ENCODE results near the gene ZNF43.
A peak's percentile ranks its signal among the peaks of the same experiment; 100 is the strongest.
"Not testable (repeated sequence)": the region's sequence is repeated elsewhere in the genome, so short reads cannot be mapped to it uniquely, and the experiment has no call there.

Gene ZNF43

DNA sequence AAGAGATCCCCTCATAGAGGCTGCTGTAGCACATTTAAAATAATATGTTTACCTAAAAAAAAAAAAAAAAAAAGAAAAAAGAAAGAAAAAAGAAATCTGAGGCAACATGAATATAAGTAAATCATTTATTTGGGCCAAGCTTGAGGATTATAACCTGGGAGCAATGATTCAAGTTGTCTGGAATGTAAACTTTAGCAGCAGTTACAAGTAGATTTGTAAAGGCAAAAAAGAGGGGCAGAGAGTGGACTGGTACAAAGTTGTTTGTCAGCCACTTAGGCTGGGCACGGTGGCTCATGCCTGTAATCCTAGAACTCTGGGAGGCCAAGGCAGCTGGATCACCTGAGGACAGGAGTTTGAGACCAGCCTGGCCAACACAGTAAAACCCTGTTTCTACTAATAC lies 11.3 kb downstream of the ZNF43 start:
- in situ Hi-C loops (cut with HindIII; ENCODE audit: low pct_ligation_motif_present, low pct_unique_long_range_greater_than_20kb, low sequenced_read_pairs), result no loop called here
- peak; percentile 4 for DNase-seq

DNA sequence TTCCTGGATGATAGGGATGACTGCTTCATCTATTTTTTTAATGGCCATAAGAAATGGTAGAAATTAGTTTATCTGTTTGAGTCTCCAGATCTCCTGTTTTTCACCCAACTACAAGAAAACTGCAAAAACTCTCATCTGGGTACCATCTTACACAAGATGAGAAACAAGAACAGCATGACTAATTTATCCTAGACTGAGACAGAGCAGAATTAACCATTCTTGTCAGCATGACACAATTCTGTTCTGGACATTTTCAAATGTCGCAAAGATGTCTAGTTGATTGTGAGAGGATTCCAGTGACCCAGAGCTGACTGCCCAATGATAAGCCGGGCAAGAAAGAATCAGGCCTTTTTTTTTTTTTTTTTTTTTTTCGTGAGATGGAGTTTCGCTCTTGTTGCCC lies 12.8 kb downstream of the ZNF43 start:
- in situ Hi-C loops (cut with HindIII; ENCODE audit: low pct_ligation_motif_present, low pct_unique_long_range_greater_than_20kb, low sequenced_read_pairs), result no loop called here
- DNase-seq, result no peak

DNA sequence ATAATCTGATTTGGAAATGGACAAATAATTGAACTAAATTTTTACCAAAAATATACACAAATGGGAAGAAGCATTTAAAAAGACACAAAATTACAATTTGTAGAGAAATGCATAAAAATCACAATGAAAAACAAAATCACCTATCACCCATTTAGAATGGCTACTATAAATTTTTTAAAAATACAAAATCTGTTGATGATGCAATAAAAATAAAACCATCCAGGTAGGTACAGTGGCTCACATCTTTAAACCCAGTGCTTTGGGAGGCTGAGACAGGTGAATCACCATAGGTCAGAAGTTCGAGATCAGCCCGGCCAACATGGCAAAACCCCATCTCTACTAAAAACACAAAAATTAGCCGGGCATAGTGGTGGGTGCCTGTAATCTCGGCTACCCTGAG lies 23.5 kb downstream of the ZNF43 start:
- DNase-seq, result no peak
- in situ Hi-C loops (cut with HindIII; ENCODE audit: low pct_ligation_motif_present, low pct_unique_long_range_greater_than_20kb, low sequenced_read_pairs), result no loop called here

DNA sequence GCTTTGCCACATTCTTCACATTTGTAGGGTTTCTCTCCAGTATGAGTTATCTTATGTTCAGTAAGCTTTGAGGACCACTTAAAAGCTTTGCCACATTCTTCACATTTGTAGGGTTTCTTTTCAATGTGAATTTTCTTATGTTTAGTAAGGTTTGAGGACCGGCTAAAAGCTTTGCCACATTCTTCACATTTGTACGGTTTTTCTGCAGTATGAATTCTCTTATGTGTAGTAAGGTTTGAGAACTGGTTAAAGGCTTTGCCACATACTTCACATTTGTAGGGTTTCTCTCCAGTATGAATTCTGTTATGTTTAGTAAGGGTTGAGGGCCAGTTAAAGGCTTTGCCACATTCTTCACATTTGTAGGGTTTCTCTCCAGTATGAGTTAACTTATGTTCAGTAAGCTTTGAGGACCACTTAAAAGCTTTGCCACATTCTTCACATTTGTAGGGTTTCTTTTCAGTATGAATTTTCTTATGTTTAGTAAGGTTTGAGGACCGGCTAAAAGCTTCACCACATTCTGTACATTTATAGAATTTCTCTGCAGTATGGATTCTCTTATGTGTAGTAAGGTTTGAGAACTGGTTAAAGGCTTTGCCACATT lies 27.5 kb downstream of the ZNF43 start:
- in situ Hi-C loops (cut with HindIII; ENCODE audit: low pct_ligation_motif_present, low pct_unique_long_range_greater_than_20kb, low sequenced_read_pairs), result not testable (repeated sequence)

DNA sequence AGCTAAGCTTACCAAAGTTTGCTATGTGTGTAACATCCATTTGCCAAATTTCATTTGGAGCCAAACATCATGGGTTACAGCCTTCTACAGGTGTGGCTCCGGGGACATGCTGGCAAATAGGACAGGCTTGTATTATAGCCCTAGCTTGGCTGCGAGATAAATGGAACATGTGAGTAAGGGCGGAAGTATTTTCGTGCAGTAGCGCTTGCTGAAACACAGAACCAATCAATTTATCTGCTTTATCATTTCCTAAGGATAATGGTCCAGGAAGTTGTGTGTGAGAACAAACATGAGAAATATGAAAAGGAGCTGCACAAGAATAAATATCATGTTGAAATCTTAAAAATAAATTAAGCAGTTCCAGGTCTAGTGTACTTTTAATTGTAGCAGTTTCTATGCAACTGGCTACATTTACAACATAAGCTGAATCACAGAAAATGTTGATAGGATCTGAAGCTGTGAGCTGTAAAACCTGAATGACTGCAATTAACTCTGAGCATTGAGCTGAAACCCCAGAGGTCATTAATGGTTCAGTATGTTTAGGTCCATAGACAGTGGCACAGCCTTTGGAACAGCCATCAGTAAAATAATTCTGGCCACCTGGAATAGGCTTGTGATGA lies 46.4 kb downstream of the ZNF43 start:
- in situ Hi-C loops (cut with HindIII; ENCODE audit: low pct_ligation_motif_present, low pct_unique_long_range_greater_than_20kb, low sequenced_read_pairs), result no loop called here
- no peak for DNase-seq

More for the DNA sequence above, 27.5 kb downstream of the ZNF43 start:
- not testable (repeated sequence) for DNase-seq

DNA sequence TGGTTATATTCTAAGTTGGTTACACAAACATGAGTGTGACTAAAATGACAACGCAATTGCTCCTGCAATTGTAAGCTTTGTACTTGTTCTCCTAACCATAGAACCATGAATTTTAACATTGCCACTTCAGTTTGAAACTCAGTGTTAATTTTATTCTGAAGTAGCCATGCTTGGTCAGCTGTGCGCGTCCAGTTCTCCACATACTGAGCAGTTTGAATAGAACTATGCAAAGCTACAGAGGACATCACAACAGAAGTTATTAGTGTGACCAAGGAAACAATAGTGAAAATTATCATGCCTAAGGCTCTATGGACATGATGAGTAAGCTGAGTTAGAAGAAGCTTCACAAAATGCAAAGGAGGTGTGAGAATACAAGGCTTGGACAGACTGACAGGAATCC lies 49.0 kb downstream of the ZNF43 start:
- in situ Hi-C loops (cut with HindIII; ENCODE audit: low pct_ligation_motif_present, low pct_unique_long_range_greater_than_20kb, low sequenced_read_pairs), result no loop called here

DNA sequence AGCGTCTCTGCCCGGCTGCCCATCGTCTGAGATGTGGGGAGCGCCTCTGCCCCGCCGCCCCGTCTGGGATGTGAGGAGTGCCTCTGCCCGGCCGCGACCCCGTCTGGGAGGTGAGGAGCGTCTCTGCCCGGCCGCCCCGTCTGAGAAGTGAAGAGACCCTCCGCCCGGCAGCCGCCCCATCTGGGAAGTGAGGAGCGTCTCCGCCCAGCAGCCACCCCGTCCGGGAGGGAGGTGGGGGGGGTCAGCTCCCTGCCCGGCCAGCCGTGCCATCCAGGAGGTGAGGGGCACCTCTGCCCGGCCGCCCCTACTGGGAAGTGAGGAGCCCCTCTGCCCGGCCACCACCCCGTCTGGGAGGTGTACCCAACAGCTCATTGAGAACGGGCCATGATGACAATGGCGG lies 60.2 kb downstream of the ZNF43 start:
- in situ Hi-C loops (cut with HindIII; ENCODE audit: low pct_ligation_motif_present, low pct_unique_long_range_greater_than_20kb, low sequenced_read_pairs); DNase-seq: not testable (repeated sequence)

More for the DNA sequence above, 49.0 kb downstream of the ZNF43 start:
- no peak for DNase-seq

DNA sequence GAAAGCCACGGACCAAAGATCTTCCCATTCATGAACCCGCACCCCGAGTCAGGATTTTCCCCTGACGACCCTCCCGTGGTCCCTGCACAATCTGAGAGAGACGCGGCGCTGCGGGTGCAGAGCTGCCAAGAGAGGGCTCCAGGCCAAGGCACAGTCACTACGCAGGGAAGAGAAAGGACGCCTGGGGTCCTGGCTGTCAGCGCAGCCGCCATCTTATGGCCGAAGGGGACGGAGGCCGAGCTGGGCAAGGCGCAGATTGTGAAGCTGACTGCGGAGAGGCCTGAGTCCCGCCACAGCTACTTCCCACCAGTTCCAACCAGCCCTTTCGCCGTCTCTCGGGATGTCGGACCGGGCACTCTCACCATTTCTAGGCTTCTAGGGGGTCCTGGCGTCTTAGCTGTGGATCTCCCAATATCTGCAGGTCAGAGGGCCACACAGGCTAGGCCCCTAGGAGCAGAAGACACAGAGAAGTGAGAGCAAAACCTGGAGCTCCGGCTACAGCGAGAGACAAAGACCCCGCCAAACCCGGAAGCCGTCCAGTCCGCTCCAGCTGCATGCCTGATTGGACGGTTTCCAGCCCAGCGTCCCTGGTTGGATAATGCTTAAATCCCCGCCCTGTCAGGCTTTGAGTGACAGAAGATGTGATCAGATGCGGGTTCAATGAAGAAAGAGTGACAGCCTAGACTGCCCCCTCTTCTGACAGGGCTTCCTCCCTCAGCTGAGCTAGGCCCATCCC lies 68.7 kb downstream of the ZNF43 start, which contains the start of gene ZNF100:
TSS of gene ZNF100 (minus strand) at position 515 of the 736 bp plus-strand sequence. CDS start at position 365, 150 bp downstream.
- in situ Hi-C loops (cut with HindIII; ENCODE audit: low pct_ligation_motif_present, low pct_unique_long_range_greater_than_20kb, low sequenced_read_pairs), result no loop called here
- peak; percentile 90 for DNase-seq

DNA sequence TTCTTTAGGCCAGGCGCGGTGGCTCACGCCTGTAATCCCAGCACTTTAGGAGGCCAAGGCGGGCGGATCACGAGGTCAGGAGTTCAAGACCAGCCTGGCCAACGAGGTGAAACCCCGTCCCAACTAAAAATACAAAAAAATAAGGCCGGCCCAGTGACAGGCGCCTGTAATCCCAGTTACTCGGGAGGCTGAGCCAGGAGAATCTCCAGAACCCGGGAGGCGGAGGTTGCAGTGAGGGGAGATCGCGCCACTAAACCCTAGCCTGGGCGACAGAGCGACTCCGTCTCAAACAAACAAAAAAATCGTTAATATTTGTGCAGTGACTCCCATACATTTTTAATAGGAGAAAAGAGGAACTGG lies 69.3 kb downstream of the ZNF43 start:
- in situ Hi-C loops (cut with HindIII; ENCODE audit: low pct_ligation_motif_present, low pct_unique_long_range_greater_than_20kb, low sequenced_read_pairs); DNase-seq: not testable (repeated sequence)

DNA sequence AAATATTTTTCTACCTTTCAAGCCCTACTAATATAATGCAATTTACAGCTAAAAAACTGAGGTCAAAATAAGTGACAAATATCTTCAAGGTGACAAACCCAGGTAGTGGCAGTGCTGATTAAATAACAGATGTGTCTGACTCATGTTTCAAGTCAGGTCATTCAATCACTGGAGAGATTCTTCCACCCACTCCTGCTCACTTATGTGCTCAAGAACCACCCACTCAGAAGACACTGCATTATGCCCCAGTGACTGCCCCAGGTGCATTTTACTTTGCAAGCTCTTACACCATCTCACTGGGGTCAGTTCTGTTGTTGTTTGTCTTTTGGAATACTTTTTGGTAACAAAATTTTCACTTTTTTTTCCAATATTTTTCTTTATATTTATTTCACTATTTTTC lies 70.8 kb downstream of the ZNF43 start:
- in situ Hi-C loops (cut with HindIII; ENCODE audit: low pct_ligation_motif_present, low pct_unique_long_range_greater_than_20kb, low sequenced_read_pairs), result no loop called here
- DNase-seq, result no peak

DNA sequence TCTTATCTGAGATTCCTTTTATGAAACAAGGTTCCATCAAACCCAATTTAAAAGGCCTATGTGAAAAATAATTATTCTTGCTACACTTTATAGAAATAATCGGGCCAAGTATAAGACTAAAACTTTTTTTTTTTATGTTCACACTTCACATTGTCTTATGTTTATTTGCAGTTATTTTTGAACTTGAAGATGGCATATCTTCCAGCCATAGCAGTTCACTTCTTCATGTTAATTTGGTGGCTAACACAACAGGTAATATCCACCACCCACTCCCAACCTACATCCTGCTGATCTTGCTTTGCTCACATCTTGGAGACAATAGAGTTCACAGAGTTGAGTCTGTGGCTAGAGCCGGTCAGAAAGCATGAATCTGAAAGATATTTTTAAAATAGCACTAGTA lies 74.4 kb downstream of the ZNF43 start:
- in situ Hi-C loops (cut with HindIII; ENCODE audit: low pct_ligation_motif_present, low pct_unique_long_range_greater_than_20kb, low sequenced_read_pairs); DNase-seq: not testable (repeated sequence)

DNA sequence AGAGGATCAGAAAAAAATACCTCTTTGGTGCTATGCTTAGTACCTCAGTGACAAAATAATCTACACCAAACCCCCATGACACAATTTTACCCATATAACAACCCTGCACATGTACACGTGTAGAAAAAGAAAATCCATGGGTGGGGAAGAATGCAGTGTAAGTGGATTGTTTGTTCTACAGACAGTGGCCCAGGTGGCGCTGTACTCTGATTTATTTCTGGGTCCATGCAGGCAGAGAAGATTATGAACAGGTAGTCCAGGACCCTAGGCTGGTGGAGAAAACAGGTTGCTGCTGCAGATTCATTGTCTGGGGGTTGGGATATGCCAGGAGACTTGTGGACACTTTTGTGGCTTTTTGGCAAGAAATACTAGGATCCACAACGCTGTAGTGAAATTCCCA lies 77.7 kb downstream of the ZNF43 start:
- DNase-seq, result no peak
- in situ Hi-C loops (cut with HindIII; ENCODE audit: low pct_ligation_motif_present, low pct_unique_long_range_greater_than_20kb, low sequenced_read_pairs), result no loop called here

DNA sequence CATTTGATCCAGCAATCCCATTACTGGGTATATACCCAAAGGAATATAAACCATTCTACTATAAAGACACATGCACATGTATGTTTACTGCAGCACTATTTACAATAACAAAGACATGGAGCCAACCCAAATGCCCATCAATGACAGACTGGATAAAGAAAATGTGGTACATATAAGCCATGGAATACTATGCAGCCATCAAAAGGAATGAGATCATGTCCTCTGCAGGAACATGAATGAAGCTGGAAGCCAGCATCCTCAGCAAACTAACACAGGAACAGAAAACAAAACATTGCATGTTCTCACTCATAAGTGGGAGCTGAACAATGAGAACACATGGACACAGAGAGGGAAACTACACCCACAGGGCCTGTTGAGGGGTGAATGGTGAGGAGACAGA lies 80.4 kb downstream of the ZNF43 start:
- DNase-seq; in situ Hi-C loops (cut with HindIII; ENCODE audit: low pct_ligation_motif_present, low pct_unique_long_range_greater_than_20kb, low sequenced_read_pairs): not testable (repeated sequence)

All from ACHN (cell line).